Naive thymus-derived CD8-positive, alpha-beta T cell (primary cell): ENCODE measurements around the gene SORBS2. TPM values are rescaled to one million over a fixed set of nuclear protein-coding genes. Genes with fewer than 3 reads are reported as not detected.
"Not testable (repeated sequence)": the region's sequence is repeated elsewhere in the genome, so short reads cannot be mapped to it uniquely, and the experiment has no call there.

ENCODE experiments used
- ATAC-seq, 2 donors: fragments of 150-1000 bp; cut with Tn5 transposase in 1 of 2; sonication (Bioruptor Pico), chemical (Tn5 transposase) in 1 of 2; 1 replicate in 1 of 2; 2 replicates in 1 of 2; pipeline ENCODE4 v1.10.0; 2021; ENCODE audit warnings: mild to moderate bottlenecking in 2 of 2, moderate library complexity in 2 of 2
- POLR2A ChIA-PET: fragments of 350-600 bp; sonication (Branson Sonifier 250); formaldehyde crosslinking; loops from one replicate; lab custom pipeline; 2021; ENCODE audit warnings: antibody characterized with exemption; lab: Charles Lee
- DNase-seq, 10 donors: peaks; one replicate each; pipeline versions ENCODE4 v3.0.0 to v3.0.0-alpha.2; 2020 to 2022
- H3K27ac Mint-ChIP-seq, 10 donors: one replicate each; pipeline ENCODE4 v1.8.0; 2020 to 2022; ENCODE audit warnings: mild to moderate bottlenecking in 10 of 10, mixed read lengths in 10 of 10, moderate library complexity in 4 of 10, inconsistent platforms in 1 of 10
- H3K27me3 Mint-ChIP-seq, 5 donors: one replicate each; pipeline ENCODE4 v1.8.0; 2021 to 2022; ENCODE audit warnings: mixed read lengths in 5 of 5
- H3K36me3 Mint-ChIP-seq, 3 donors: one replicate each; pipeline ENCODE4 v1.8.0; 2020 to 2022; ENCODE audit warnings: mixed read lengths in 3 of 3, mild to moderate bottlenecking in 2 of 3, inconsistent platforms in 1 of 3
- H3K4me1 Mint-ChIP-seq, 4 donors: one replicate each; pipeline ENCODE4 v1.8.0; 2021 to 2022; ENCODE audit warnings: mixed read lengths in 4 of 4
- H3K4me3 Mint-ChIP-seq, 10 donors: one replicate each; pipeline ENCODE4 v1.8.0; 2020 to 2022; ENCODE audit warnings: mild to moderate bottlenecking in 10 of 10, mixed read lengths in 10 of 10, moderate library complexity in 6 of 10, inconsistent platforms in 1 of 10
- H3K9me3 Mint-ChIP-seq, 9 donors: one replicate each; pipeline ENCODE4 v1.8.0; 2020 to 2022; ENCODE audit warnings: mixed read lengths in 9 of 9, mild to moderate bottlenecking in 3 of 9, inconsistent platforms in 1 of 9, moderate library complexity in 1 of 9
- polyA plus RNA-seq, 3 donors: library from polyadenylated mRNA; unstranded; fragments of 300-500 nt; fragmentation: Illumina TruSeq; gene quantifications; one replicate each; pipeline ENCODE4 v1.2.3, GENCODE V29; 2021
- total RNA-seq, 8 experiments: library from RNA in 2 of 8; stranded (reverse) in 2 of 8; gene quantifications; one replicate each; pipeline ENCODE4 v1.2.3 and lab custom pipeline; 2021 to 2026

The SORBS2 gene
- total and polyA plus RNA-seq, 5 experiments from 2014 or later, result 1.4 TPM; not detected in 4

DNA sequence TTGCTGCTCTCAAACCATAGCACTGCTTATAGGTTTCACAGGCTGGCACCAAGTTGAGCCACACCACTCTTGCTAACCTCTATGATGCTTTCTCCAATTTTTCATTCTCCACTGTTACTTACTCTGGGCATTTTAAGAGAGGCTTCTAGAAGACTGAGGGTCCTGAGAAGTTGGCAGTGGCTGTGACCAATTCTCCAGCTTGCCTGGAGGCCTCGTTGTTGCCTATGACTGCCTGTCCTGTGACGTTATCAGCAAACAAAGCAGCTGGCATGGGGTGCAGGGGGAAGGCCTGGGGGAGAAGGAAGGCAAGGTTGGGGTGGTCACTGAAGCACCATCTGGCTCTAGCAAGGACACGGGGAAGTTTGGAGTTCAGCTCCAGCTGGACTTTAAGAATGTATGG, 246.3 kb downstream of the SORBS2 start:
- DNase-seq, result no peak
- peaks cover 0 to 12% (median 4%) of the 10 kb centered on the region in 9 donors for H3K9me3 Mint-ChIP-seq
- POLR2A ChIA-PET, result no interaction called here
- H3K4me1 Mint-ChIP-seq, result no peaks in the 10 kb centered on the region
- no peak overlapping the region for H3K27ac Mint-ChIP-seq
- peaks cover 11 to 27% (median 17%) of the 10 kb centered on the region in 5 donors for H3K27me3 Mint-ChIP-seq
- peaks cover 0 to 4% (median 2%) of the 10 kb centered on the region in 3 donors for H3K36me3 Mint-ChIP-seq
- ATAC-seq, result no peak
- H3K4me3 Mint-ChIP-seq, result no peak overlapping the region

GRCh38 chr4:185564349-185564748, 247.6 kb downstream of the SORBS2 start:
- Mint-ChIP-seq H3K27me3 (peaks cover 11 to 29% (median 18%) of the 10 kb centered on the region in 5 donors), H3K4me3 (no peak overlapping the region), H3K27ac (no peak overlapping the region), H3K36me3 (peaks cover 0 to 4% (median 2%) of the 10 kb centered on the region in 3 donors), H3K4me1 (no peaks in the 10 kb centered on the region), H3K9me3 (peaks cover 0 to 12% (median 4%) of the 10 kb centered on the region in 9 donors)
- no peak for DNase-seq
- ATAC-seq, result no peak
- POLR2A ChIA-PET, result no interaction called here

- no peak overlapping the region for H3K4me3 Mint-ChIP-seq
- POLR2A ChIA-PET, result no interaction called here
- H3K9me3 Mint-ChIP-seq, result peaks cover 0 to 12% (median 4%) of the 10 kb centered on the region in 9 donors
- peak overlapping the region in 1 of 10 donors; percentile 12 for H3K27ac Mint-ChIP-seq
- peaks cover 24 to 47% (median 26%) of the 10 kb centered on the region in 5 donors for H3K27me3 Mint-ChIP-seq
- H3K36me3 Mint-ChIP-seq, result peaks cover 0 to 8% (median 2%) of the 10 kb centered on the region in 3 donors
- ATAC-seq (no peak), DNase-seq (no peak)
- H3K4me1 Mint-ChIP-seq, result no peaks in the 10 kb centered on the region
These were observed 249.5 kb downstream of the SORBS2 start for GRCh38 chr4:185562531-185562930.

- Mint-ChIP-seq H3K4me3 (no peak overlapping the region), H3K27me3 (peaks cover 22 to 63% (median 37%) of the 10 kb centered on the region in 5 donors), H3K9me3 (peaks cover 0 to 8% (median 3%) of the 10 kb centered on the region in 9 donors), H3K36me3 (peaks cover 0 to 8% (median 0%) of the 10 kb centered on the region in 3 donors), H3K4me1 (no peaks in the 10 kb centered on the region), H3K27ac (peak overlapping the region in 1 of 10 donors; percentile 36)
- DNase-seq (no peak), ATAC-seq (no peak)
- POLR2A ChIA-PET, result no interaction called here
These were observed 251.7 kb downstream of the SORBS2 start for GRCh38 chr4:185560316-185560715.

- ATAC-seq (no peak), DNase-seq (no peak)
- POLR2A ChIA-PET, result no interaction called here
- Mint-ChIP-seq H3K4me1 (no peaks in the 10 kb centered on the region), H3K27me3 (peaks cover 22 to 63% (median 37%) of the 10 kb centered on the region in 5 donors), H3K27ac (peak overlapping the region in 1 of 10 donors; percentile 36), H3K9me3 (peaks cover 0 to 7% (median 3%) of the 10 kb centered on the region in 9 donors), H3K36me3 (peaks cover 0 to 8% (median 0%) of the 10 kb centered on the region in 3 donors), H3K4me3 (no peak overlapping the region)
These were observed 252.1 kb downstream of the SORBS2 start for GRCh38 chr4:185559915-185560281.

- POLR2A ChIA-PET, H3K36me3 Mint-ChIP-seq, H3K27ac Mint-ChIP-seq, H3K4me3 Mint-ChIP-seq, ATAC-seq, H3K4me1 Mint-ChIP-seq, DNase-seq, H3K9me3 Mint-ChIP-seq: not testable (repeated sequence)
- H3K27me3 Mint-ChIP-seq, result peaks cover 22 to 63% (median 37%) of the 10 kb centered on the region in 5 donors
These were observed 252.6 kb downstream of the SORBS2 start for GRCh38 chr4:185559251-185559914.

- POLR2A ChIA-PET, result no interaction called here
- Mint-ChIP-seq H3K27me3 (peaks cover 14 to 43% (median 28%) of the 10 kb centered on the region in 5 donors), H3K4me1 (no peaks in the 10 kb centered on the region), H3K9me3 (peaks cover 0 to 4% (median 0%) of the 10 kb centered on the region in 9 donors), H3K4me3 (no peak overlapping the region), H3K36me3 (peaks cover 0 to 4% (median 0%) of the 10 kb centered on the region in 3 donors), H3K27ac (no peak overlapping the region)
- no peak for ATAC-seq
- no peak for DNase-seq
These were observed 257.4 kb downstream of the SORBS2 start for GRCh38 chr4:185554365-185555126.

DNA sequence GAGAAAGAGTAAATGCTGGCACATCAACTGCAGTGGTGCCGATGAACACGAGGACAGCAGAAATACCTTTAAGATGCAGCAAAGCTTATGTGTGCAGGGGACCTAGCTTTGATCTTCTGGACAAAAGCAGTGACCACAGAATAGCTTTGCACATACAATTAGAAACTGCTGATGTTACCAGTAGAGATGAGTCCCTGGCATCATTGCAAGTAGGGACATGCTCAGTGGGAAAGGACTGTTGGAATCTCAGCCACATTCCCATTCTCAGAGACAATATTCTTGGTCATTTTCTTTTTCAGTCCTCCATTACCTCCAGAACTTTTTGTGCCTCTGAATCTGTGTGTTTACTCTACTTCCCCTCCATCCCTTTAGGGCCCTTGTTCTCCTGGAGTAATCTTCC, 259.7 kb downstream of the SORBS2 start:
- no peak overlapping the region for H3K27ac Mint-ChIP-seq

DNA sequence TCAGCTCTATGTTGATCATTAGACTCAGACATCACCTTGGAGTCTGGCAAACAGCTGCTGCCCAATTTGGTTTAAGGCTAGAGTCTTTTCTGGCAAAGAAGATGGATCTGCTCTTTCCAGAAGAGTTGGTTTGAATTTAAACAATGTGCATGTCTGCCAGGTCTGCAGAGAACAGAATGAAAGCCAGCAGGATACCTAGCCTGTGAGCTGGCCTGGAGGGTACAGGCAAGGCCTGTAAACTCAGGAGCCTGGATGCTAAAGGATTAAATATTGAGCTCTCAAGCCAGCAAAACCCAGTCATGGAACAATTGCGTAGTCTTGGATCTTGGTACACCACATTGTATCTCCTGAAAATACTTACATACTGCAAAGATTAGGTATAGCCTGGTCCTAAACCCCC, 261.1 kb downstream of the SORBS2 start:
- Mint-ChIP-seq H3K4me3 (no peak overlapping the region), H3K36me3 (no peaks in the 10 kb centered on the region), H3K9me3 (peaks cover 0 to 2% (median 0%) of the 10 kb centered on the region in 9 donors), H3K27me3 (peaks cover 0 to 13% (median 5%) of the 10 kb centered on the region in 5 donors), H3K27ac (no peak overlapping the region), H3K4me1 (no peaks in the 10 kb centered on the region)
- no peak for ATAC-seq
- DNase-seq, result no peak
- POLR2A ChIA-PET, result no interaction called here

More for the DNA sequence above, 259.7 kb downstream of the SORBS2 start:
- no peak overlapping the region for H3K4me3 Mint-ChIP-seq
- ATAC-seq (no peak), DNase-seq (no peak)
- POLR2A ChIA-PET, result no interaction called here
- H3K36me3 Mint-ChIP-seq, result no peaks in the 10 kb centered on the region
- no peaks in the 10 kb centered on the region for H3K4me1 Mint-ChIP-seq
- H3K9me3 Mint-ChIP-seq, result peaks cover 0 to 4% (median 0%) of the 10 kb centered on the region in 9 donors
- H3K27me3 Mint-ChIP-seq, result peaks cover 3 to 24% (median 14%) of the 10 kb centered on the region in 5 donors

DNA sequence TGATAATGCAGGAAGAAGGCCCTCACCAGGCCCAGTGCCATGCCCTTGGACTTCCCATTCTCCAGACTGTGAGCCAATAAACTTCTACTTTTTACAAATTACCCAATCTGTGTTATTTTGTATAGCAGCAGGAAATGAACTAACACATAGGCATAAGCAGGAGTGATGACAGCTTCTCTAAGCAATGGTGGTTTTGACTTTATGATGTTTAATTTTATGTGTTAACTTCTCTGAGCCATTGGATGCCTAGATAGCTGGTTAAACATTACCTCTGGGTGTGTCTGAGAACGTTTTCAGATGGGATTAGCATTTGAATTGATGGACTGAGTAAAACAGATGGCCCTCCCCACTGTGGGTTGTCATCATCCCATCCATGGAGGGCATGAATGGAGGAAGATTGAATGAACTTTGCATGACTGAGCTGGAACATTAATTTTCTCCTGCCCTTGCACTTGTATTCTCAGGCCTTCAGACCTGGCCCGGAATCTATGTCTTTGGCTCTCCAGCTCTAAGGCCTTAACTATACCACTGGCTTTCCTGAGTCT, 262.8 kb downstream of the SORBS2 start:
- POLR2A ChIA-PET, result no interaction called here
- H3K36me3 Mint-ChIP-seq, result no peaks in the 10 kb centered on the region
- ATAC-seq, result no peak

GRCh38 chr4:185548587-185548986, 263.4 kb downstream of the SORBS2 start:
- POLR2A ChIA-PET, result no interaction called here

More for the DNA sequence above, 262.8 kb downstream of the SORBS2 start:
- Mint-ChIP-seq H3K4me3 (no peak overlapping the region), H3K27ac (no peak overlapping the region), H3K27me3 (peaks cover 0 to 11% (median 4%) of the 10 kb centered on the region in 5 donors), H3K9me3 (no peaks in the 10 kb centered on the region), H3K4me1 (no peaks in the 10 kb centered on the region)
- no peak for DNase-seq

DNA sequence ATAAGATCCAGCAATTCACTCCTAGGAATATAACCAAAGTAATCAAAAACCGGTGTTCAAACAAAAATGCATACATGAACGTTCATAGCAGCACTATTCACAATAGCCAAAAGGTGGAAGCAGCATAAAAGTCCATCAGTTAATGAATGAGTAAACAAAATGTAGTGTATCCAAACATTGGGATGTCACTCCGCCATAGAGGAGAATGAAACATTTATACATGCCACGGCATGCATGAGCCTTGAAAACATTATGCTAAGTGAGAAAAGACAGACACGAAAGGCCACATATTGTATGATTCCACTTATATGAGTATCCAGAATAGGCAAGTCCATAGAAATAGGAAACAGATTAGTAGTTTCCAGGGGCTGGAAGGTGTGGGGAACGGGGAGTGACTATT, 265.7 kb downstream of the SORBS2 start:
- Mint-ChIP-seq H3K4me1 (no peaks in the 10 kb centered on the region), H3K4me3 (no peak overlapping the region), H3K36me3 (no peaks in the 10 kb centered on the region), H3K27ac (no peak overlapping the region), H3K9me3 (no peaks in the 10 kb centered on the region), H3K27me3 (peaks cover 7 to 18% (median 13%) of the 10 kb centered on the region in 5 donors)
- POLR2A ChIA-PET, result no interaction called here
- DNase-seq, result no peak
- no peak for ATAC-seq

More at GRCh38 chr4:185548587-185548986, 263.4 kb downstream of the SORBS2 start:
- Mint-ChIP-seq H3K9me3 (no peaks in the 10 kb centered on the region), H3K4me3 (no peak overlapping the region), H3K4me1 (no peaks in the 10 kb centered on the region), H3K36me3 (no peaks in the 10 kb centered on the region), H3K27ac (no peak overlapping the region), H3K27me3 (peaks cover 0 to 11% (median 4%) of the 10 kb centered on the region in 5 donors)
- ATAC-seq, result no peak
- no peak for DNase-seq
